Epidermal melanocyte (primary cell): ENCODE data around the gene B3GNT8.
"Not testable (repeated sequence)": the region's sequence is repeated elsewhere in the genome, so short reads cannot be mapped to it uniquely, and the experiment has no call there.

Experiments used
- DNase-seq: peaks from one replicate; pipeline ENCODE4 v3.0.0; 2011; ENCODE audit warnings: low spot score; ENCODE audit not compliant: insufficient read length

The B3GNT8 gene, protein sequence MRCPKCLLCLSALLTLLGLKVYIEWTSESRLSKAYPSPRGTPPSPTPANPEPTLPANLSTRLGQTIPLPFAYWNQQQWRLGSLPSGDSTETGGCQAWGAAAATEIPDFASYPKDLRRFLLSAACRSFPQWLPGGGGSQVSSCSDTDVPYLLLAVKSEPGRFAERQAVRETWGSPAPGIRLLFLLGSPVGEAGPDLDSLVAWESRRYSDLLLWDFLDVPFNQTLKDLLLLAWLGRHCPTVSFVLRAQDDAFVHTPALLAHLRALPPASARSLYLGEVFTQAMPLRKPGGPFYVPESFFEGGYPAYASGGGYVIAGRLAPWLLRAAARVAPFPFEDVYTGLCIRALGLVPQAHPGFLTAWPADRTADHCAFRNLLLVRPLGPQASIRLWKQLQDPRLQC

DNA sequence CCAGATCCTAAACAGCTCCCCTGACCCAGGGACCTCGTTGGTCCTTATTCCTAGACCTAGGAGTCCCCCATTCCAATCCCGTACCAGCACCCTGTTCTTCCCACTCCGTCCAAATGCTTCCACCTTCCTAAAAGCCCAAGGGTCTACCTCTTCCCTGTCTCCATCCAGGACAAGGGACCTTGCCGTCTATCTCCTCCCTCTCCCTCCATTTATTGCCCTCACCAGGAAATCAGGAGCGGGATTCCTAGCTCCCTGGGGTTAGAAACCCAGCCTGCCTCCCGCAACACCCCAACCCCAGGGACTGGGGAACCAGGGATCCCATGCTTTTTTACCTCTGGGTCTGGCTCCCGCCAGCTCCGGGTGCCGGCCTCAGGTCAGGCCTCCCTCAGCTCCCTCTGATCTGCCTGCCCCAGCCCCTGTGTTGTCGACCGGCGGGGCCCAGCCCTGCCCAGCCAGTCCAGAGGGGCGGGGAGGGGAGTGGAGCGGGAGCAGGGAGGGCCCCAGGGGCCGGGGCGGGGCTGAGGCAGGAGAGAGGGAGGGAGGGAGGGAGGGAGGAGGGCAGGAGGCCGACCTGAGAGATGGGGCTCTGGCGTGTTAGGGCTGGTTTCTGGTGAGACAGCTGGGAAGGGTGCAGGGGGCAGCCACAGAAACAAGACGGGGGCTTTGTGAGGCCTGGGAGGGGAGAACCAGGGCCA lies at the start of gene B3GNT8:
Gene B3GNT8, minus strand, starts transcription at position 423 of the 695 bp plus-strand sequence. CDS start 596 bp downstream, outside the sequence.
- peak; percentile 77 for DNase-seq

DNA sequence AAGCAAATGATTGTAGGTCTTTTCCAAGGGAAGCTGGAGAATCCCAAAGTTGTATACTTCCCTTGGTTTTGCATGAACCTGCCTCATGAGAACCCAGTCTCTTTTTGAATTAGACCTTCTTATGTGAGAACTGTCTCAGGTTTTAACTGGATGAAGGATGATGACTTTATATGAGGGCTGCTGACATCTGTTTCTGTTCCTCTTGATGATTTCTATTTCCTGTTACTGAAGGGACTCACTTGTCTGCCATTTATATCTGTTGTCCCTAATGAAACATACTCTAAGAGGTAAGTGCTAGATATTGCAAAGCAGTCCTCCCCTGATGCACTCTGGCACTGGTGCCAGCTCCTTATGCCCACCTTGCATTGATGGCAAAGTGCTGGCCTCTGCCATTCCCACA lies 49.4 kb upstream of the B3GNT8 start:
- no peak for DNase-seq

DNA sequence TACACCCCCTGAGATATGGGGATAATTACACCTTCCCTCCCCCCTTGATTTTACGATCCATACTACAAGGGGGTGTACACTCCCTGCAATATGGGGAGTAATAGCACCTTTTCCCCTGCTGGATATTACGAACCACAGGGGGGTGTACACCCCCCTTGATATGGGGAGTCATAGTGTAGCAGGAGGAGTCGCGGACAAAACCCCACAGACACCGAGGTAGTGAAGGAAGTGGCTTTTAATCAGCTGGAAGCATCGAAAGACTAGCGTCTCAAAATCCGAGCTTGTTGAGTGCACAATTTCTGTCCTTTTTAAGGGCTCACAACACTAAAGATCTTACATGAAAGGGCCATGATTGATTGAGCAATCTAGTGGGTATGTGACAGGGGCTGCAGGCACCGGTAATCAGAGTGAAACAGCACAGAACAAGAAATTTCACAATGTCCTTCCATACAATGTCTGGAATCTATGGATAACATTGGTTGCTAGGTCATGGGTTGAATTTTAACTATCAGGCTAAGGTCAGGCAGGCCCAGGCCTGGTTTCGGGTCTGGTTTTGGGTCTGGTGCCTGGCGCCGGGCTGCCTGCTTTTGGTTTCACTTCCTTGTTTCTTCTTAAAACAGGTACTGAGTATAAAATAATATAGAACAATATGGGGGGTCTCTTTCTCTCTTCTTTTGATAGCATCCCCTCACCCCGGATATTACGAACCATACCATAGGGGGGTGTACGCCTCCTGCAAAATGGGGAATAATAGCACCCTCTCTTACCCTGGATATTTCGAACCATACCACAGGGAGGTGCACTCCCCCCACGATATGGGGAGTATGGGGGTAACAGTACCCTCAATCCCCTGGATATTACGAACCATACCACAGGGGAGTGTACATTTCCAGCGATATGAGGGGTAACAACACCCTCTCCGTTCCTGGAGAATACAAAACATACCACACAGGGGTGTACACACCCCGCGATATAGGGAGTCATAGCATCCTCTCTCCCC lies 36.4 kb upstream of the B3GNT8 start:
- DNase-seq: not testable (repeated sequence)

DNA sequence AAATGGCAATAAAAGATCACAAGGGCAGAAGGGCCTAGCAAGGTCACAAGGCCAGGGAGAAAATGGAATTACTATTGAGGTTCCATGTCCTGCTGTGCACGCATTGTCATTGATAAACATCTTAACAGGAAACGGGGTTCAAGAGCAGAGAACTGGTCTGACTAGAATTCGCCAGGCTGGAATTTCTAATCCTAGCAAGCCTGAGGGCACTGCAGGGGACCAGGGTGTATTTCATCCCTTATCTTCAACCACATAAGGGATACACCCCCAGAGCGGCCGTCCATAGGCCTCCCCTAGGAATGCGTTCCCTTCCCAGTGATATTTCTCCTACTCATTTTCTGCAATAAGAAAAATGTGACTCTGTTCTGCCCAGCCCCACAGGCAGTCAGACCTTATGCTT lies 35.3 kb upstream of the B3GNT8 start:
- no peak for DNase-seq

DNA sequence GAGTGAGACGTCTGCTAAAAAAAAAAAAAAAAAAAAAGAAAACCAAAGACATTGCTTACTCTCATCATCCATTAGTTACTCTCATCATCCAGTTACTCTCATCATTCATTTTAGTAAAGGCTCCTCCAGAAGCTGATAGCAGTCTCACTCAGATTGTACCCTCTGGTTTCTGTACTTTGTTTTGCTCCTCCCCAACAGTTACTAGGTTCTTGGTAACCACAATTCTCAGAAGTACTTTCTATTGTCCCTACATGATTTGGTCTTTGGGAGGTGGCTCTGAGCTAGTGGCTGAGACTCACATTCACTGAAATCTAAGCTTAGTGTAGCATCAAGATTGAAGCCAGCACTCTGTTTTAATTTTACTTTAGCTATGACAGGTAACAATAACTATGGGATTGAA lies 30.1 kb upstream of the B3GNT8 start:
- no peak for DNase-seq

DNA sequence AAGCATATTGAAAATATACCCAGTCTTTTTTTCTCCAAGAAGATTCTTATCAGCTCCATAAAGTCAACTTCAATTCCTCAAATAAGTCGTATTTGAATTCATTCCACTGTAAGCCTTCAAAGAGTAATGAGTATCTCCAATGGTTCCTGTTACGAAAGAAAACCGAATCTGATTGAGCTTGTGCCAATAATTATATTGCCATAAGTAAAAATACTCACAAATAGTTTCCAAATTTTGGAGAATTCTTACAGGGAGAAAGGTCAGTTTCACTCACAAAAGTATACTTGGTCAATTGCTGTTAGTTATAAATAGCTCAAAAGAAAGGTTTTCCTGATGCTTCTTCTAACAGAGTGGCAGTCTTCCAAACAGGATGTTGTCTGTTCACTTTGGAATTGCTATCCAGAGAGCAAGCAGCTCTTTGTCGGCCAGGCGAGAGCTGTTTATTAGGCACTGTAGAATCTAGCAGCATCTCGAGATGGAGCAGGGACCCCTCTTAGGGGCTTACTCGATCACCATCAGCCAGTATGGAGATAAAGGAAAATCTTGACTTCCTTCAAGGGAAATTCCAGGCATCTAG lies 29.3 kb upstream of the B3GNT8 start:
- no peak for DNase-seq

DNA sequence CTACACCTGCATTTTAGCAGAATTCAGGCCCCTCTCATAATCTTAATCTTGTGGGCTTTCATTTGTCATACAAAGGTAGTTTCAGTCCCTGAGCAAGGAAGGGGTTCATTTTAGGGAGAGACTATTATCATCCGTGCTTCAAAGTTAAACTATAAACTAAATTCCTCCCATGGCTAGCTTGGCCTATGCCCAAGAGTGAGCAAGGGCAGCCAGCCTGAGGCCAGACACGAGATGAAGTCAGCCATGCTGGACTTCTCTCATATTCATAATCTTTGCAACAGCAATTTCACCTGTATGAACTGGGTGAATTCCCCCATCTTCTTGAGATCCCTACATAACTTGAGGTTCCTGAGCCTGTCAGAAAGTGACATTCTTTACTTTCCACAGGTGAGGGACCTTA lies 28.8 kb upstream of the B3GNT8 start:
- no peak for DNase-seq

DNA sequence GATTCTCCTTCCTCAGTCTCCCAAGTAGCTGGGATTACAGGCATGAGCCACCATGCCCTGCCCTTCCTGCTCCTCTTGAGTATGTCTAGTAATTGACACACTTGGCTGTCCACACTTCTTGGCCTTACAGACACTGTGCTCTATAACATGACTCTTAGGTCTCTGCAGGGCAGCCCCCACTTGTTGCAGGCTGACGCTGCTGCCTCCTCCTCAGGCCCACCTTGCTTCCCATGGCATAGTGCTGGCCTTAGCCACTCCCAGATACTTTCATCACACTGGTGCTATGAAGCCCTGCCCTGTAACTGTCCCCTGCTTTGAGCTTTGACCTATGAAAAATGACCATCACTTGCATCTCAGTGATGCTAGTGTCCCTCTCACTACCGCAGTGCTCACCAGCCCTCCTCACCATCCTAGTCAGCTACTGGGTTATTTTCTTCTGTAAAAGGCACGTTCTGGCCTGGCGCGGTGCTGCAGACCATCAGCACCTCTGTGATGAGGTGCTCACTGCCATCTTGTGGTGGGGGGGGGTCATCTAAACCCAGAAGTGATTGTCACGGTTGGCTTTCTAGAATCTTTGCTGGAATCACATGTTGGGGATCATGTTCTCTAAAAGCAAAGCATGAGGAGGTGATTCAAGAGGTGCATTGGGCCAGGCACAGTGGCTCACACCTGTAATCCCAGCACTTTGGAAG lies 25.6 kb upstream of the B3GNT8 start:
- DNase-seq: no peak

DNA sequence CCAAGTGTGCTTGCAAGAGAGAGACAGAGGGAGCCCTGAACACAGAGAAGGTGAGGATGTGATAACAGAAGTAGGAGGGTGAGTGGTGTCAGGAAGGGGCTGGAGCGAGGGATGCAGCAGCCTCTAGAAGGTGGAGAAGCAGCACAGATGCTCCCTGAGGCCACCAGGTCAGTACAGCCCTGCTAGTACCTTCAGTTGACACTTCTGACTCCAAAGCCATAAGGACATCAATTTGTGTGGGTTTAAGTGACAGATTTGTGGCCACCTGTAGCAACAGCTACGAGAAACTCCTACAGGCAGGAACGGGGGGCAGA lies 22.6 kb upstream of the B3GNT8 start:
- DNase-seq: no peak

DNA sequence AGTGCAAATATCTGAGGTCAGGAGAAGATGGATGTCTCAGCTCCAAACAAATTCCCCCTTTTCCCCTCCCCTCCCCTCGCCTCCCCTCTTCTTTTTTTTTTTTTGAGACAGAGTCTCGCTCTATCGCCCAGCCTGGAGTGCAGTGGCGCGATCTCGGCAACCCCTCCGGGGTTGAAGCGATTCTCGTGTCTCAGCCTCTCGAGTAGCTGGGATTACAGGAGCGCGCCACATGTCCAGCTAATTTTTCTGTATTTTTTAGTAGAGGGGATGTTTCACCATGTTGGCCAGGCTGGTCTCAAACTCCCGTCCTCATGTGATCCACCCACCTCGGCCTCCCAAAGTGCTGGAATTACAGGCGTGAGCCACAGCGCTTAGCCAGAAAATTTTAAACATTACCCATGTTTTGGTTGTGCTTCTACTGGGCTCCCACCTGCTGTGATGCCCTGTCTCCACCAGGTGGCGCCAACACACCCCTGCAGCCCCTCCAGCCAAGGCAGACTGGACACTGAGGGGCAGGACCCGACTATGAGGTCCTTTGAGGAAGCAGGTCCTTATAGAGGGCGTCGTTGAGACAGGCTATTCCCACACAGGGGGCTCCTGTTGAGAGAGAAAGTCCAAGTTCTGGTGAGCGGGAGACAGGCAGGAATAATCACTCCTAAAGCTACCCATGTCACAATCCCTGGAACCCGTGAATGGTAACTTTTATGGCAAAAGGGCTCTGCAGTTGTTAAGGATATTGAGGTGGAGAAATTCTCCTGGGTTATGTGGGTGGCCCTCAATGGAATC lies 22.1 kb upstream of the B3GNT8 start:
- DNase-seq: peak; percentile 79

DNA sequence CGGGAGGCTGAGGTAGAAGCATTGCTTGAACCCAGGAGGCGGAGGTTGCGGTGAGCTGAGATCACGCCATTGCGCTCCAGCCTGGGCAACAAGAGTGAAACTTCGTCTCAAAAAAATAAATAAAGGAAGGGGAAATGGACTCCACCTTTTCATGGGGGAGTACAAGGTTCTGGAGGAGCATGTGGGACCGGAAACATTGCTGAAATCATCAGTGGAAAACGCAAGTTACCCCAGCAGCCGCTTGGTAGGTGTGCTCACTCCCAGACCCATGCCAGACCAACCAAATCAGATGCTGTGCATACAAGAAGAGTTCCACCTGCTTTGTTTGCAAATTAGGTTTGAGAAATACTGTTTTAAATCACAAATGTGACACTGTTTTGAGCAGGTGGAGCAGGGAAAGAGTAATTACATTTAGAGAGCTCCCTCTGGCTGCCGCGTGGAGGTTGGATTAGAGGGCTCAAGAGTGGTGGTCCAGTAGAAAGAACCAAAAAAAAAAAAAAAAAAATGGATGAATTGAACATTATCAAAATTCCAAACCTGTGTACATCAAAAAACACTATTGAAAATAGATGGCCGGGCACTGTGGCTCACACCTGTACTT lies 20.7 kb upstream of the B3GNT8 start:
- DNase-seq: no peak

DNA sequence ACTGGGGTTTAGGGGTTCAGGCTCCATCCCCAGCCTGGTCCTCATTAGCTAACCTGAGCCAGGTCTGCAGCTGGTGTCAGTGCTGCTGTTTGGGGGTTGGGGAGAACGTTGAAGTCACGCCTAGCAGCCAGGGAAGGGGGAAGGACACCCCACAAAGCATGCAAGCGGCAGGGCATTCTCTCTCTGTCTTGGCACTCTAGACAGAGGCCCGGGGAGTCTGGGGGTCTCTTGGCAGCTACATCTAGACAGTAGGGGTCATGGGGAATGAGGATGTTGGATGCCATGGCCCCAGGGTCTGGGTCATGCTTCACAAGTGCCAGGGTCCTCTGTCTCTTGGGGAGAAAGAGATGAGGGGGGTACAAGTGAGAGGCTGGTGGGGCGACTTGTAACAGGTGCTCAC lies 18.4 kb upstream of the B3GNT8 start:
- no peak for DNase-seq

DNA sequence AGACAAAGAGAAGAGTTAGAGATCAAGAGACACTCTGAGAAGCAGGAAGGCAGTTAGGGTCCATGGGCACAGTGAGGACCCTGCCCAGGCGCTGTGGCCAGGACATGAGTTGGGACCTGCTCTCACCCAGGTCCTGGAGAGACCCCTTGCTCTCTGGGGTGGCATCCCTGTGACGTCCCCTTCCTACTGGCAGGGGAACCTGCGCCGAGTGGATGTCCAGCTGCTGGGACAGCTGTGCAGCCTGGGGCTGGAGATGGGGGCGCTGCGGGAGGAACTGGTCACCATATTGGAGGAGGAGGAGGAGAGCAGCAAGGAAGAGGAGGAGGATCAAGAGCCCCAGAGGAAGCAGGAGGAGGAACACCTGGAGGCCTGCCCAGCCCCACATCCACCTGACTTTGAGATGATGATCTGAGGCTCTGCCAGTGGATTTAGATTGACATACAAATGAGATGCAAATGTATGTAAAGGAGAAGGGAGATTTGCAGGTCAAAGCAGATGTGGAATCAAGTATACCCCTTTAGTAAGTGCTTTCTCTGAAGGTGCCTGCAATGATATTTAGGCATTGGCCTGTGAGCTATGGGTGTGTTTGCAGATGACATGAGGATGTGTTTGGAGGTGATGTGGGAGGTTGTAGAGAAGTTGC lies 16.8 kb upstream of the B3GNT8 start:
- DNase-seq: no peak

DNA sequence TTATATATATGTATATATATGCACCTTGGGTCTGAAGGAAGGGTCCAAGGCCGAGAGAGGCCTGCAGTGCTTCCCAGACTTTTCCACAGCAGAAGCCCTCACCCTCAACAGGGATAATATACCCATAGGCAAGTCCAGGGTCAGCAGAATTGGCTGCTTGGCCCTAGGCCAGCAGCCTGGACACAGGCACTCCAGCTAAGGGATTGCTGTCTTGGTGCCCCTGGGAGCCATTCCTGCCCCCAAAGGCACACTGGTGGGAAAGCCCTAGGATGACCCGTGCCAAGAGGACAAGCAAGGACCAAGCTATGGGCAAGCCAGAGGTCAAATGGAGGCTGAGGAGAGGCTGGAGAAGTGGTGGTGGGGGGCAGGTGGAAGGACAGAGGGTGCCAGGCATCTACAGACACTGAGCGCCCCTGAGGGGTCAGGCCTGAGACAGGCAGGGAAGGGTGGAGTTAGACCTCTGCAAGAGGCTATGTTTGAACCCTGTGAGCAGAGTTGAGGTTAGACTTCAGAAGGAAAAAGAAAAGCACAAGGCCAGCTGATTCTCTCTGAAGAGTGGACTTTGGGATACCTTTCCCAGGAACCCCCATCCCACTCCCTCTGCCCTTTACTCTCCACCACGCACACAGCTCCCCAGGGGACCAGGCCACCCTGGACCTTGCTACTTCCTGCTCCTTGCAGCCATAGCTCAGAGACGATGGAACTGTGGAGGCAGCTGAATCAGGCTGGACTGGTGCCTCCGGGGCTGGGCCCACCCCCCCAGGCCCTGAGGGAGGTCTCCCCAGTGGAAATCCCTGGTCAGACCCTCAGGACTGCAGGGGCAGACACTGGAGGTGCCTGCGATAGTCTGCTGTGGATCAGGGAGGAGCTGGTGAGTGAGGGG lies 15.5 kb upstream of the B3GNT8 start, which contains the start of gene ERICH4:
Gene ERICH4, plus strand, starts transcription at position 684 of the 883 bp plus-strand sequence. Its CDS starts 14 bp downstream, at position 698.
- no peak for DNase-seq

DNA sequence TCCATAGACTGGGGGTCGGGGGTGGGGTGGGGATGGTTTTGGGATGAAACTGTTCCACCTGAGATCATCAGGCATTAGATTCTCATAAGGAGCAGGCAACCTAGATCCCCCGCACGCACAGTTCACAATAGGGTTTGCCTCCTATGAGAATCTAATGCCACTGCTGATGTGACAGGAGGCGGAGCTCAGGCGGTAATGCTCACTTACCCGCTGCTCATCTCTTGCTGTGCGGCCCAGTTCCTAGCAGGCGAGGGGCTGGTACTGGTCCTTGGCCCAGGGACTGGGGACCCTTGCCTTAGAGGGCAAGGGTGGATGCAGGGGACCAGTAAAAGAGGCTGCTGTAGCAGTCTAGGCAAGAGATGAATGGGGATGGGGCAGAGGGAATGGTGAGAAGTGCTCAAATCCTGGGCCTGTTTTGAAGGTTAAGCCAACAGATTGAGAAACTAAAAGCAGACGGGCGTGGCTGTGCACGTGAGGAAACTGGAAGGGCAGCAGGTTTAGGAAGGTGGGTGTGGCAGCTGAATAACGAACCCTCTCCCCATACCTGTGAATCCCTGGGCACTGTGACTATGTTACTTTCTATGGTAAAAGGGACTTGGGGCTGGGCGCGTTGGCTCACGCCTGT lies 14.3 kb upstream of the B3GNT8 start:
- no peak for DNase-seq

DNA sequence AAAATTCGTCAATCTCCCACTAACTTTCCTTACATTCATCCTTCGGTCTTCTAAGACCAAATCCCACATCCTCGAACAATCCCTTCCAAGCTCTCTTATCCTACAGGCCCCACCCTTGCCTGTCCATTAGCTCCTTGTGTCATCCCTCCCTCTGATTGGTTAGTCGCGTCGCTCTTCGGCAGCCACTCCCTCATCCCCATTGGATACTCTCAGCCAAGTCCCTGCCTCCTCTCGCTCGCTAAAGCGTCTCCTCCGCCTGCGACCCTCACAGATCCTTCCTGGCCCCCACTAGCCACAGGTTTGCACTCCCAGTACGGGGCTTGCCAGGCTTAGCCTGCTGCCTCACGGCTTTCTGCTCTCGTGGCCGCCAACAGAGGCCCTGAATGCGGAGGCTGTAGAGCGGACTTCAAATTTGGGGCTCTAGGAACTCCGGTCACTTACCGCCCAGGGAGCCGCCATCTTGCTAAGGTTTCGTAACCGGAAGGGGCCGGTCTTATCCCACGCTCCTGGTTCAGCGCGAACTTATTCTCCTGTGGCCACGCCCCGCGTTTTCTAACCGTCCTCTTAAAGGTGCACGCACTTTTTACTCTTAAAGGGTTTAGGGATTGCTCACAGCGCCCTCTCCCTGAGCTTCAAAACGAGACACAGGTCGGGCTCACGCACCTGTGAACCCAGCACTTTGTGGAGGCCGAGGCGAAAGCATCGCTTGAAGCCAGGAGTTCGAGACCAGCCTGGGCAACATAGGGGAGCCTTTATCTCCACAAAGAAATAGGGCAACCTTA lies 12.5 kb upstream of the B3GNT8 start, which contains the start of gene DMAC2:
Gene DMAC2, minus strand, starts transcription at position 472 of the 782 bp plus-strand sequence. Its CDS starts 13 bp downstream, at position 459.
- peak; percentile 99 for DNase-seq
